ENCODE results near the gene CDH23.

Gene CDH23

GRCh38 chr10:71632200-71632820, 235.6 kb downstream of the CDH23 start:
- no peak for DNase-seq

GRCh38 chr10:71632896-71633600, 236.3 kb downstream of the CDH23 start:
- DNase-seq, result no peak

GRCh38 chr10:71633920-71634319, 237.2 kb downstream of the CDH23 start:
- DNase-seq, result no peak

DNA sequence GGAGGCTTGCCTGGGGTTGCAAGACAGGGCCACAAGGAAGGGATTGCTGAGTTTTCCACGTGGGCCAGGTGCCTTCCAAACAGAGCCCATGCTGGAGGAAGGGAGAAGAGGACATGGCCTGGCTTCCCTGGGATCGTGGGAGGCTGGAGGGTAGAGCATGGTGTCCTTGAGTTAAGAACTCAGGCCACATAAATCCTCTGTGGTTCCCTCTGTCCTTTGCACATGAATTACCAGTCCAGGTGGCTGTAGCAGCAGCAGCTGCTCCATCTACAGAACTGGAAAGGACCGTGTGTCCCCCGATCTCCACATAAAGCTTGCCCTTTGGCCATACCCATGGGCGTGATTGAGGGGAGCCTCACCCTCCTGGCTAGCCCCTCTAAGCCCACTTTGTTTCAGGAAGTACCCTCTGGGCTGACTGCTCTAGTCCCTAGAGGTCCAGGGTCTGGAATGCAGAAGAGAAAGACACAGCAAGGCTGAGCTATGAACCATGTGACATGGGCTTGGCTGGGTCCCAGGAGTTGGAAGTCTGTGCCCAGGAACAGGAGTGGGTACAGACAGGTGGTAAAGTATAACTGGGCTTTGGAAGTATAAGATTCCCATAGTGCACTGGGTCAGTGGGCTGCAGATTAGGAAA, 237.9 kb downstream of the CDH23 start:
- DNase-seq, result no peak

DNA sequence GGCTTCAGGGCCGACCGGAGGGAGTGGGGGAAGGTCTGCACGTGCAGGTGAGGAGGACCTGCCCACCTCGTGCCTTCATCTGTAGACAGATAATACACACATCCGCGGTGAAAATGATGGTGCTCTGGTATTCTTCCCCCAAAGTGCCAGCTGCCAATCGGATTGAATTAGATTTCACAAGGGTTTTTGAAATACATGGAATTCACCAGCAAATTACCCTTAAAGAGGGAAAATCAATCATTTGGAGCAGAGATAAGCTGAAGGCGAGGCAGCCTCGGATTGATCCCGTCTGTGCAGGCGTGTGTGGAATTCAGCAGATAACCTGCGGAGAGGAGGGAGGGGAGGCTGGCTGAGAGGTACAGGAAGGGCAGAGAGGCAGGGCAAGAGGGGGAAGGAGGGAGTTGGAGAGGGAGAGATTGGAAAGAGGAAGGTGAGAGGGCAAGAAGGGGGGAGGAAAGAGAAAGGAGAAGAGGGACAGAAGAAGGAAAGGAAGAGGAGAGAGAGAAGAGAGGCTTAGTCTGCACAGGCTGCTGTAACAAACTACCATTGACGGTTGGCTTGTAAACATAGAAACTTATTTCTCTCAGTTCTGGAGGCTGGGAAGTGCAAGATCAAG, 238.6 kb downstream of the CDH23 start:
- DNase-seq, result no peak

DNA sequence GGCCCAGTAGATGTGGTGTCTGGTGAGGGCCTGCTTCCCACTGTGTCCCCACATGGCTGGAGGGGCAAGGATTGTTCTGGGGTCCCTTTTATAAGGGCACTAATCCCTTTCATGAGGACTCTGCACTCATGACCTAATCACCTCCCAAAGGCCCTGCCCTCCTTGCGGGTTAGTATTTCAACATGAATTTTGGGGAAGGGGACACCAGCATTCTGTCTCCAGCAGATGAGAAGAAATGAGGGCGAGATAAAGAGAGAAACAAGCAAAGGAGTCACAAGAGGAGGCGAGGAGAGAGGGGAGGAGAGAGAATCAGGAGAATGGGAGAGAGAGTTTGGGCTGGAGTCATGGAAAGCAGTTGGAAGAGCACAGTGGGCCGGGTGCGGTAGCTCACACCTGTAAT, 239.1 kb downstream of the CDH23 start:
- DNase-seq, result no peak

GRCh38 chr10:71636588-71636987, 239.9 kb downstream of the CDH23 start:
- DNase-seq, result no peak

DNA sequence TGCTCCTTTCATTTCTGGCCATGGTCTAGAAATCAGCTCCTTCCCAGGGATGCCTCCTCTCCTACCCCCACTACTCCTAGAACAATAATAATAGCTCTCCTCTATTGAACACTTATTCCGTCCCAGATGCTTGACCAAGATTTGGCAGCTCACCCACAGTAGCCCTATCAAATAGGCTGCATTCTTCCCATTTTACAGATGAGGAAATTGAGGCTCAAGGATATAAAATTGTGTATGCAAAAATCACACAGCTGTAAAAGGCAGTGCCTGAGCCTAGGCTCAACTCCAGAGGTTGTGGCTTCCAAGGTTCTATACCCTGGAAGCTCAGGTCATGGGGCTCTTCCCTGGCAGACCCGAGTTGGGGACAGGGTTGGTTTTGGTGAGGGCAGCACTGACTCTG, 240.6 kb downstream of the CDH23 start:
- DNase-seq, result no peak

- DNase-seq, result no peak
Observed at GRCh38 chr10:71638064-71638821, 241.5 kb downstream of the CDH23 start.

DNA sequence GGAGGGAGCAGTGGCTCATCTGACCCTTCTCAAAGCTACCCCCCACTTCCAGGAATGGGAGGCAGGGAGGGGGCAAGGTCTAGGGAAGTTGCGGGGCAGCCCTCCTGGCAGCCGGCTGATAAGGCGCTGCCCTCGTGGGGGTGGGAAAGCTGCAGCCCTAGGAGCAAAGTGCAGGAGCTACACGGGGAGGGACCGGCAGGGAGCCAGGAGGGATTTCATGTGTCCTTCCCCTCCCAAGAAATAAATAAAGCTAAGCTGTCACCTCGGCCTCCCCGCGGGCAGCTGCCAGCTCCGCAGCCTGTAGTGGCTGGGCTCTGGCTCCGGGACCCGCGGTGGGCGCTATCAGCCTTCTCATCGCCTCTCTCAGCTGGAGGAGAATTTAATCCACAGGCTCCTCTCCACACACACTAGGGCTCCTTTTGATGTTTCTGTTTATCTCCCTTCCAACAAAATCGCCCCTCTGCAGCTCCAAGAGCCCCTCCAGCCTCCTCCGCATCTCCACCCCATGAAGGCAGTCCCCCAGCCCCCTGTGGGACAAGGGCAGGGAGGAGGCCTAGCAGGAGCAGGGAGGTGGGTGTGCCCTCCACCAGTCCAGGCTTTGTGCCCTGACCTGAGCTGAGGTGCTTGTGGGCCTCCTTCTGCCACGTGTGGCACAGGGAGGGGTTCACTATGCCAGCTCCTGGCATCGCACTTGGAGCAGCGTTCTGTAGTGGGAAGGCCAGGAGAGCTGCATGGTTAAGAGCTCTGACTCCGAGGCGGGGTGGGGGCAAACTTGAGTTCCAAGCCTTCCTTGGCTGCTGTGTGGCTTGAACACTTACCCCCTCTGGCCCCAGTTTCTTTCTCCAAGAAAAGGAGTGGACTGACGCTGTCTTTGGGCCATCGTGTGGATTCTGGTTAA, 242.4 kb downstream of the CDH23 start:
- DNase-seq, result no peak

GRCh38 chr10:71640607-71641006, 243.9 kb downstream of the CDH23 start:
- DNase-seq, result no peak

- no peak for DNase-seq
Observed at GRCh38 chr10:71641449-71641848, 244.7 kb downstream of the CDH23 start.

DNA sequence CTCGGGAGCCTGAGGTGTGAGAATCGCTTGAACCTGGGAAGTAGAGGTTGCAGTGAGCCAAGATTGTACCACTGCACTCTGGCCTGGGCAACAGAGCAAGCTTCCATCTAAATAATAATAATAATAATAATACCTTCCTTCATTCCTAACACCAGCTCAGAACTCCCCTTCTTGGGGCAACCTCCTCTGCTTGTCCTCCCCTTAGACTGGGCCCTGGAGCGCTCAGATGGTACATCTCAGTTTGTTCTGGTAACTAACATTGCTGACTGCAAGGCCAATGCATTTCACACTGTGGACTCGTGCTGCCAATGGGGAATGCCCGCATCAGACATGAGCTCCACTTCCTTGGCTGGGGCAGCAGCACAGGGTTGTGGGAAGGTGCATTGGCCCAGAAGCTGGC, 245.3 kb downstream of the CDH23 start:
- DNase-seq, result no peak

DNA sequence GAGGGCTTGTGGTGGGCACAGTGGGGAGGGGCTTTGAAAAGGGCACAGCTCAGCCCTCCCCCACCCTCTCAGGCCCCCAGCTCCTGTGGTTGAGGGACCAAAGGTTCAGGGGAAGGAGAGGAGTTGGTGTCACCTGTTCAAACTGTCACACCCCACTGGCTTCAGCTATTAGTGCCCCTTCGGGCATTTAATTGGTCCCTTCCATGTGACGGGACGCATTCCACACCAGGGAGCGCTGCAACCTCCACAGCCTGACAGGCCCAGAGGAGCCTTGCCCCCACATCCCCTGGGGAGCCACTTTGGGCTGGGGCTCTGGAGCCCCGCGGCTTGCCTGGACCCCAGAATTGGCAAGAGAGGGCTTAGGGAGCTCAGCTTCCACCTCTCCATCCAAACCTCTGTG, 247.2 kb downstream of the CDH23 start:
- no peak for DNase-seq

- DNase-seq, result no peak
Observed at GRCh38 chr10:71644307-71645180, 247.8 kb downstream of the CDH23 start.

- DNase-seq, result no peak
Observed at GRCh38 chr10:71645185-71645584, 248.5 kb downstream of the CDH23 start.

DNA sequence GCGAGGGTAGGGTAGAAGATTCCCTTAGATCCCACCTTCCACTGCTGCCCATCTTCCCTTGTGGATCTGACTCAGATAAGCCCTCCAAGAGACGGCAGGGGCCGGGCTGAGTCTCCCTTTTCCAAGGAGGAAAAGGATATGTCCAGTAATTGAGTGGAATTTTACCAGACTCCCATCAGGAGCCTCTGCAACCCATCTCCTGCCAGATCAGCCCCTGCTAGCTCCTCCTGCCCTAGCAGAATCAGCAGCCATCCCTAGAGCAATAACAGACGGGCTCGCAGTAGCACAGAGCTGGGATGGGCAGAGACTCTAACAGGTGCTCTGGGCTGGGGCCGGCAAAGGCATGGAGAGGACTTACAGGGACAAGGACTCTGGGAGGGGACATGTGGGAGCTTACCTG, 249.3 kb downstream of the CDH23 start:
- DNase-seq, result no peak

- DNase-seq, result no peak
Observed at GRCh38 chr10:71646592-71647292, 250.0 kb downstream of the CDH23 start.

DNA sequence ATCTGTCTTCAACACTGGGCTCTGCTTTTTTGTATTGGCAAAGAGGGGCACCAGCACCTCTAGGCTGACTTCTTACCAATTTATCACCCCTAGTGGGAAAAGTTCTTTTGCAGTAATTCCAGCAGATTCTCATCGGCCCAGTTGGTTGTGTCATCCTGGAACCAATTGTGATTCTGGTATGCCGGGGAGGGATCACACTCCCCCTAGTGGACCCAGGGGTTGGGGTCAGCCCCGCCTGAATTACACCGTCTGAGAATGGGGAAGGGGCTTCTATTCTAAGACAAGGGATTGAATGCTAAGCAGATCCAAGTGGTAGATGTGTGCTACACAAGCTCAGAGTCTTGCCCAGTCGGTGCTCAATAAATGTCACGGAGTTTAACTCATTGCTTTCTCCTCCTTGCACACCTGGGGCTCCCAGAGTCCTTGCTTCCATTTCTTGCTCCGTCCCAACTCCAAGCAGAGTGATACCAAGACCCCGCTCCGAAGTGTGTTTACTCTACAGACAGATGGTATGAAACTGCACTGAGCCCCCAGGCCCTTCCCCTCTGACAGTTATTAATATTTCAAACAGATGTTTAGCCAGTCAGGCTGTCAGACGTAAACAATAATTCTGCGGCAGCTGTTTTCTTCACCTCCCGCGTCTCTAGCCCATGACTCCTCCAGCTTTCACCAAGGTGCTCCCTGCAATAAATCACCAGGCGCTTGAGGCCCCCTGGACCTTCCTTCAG, 251.0 kb downstream of the CDH23 start:
- no peak for DNase-seq

Data from activated CD4-positive, alpha-beta T cell treated with anti-CD3 and anti-CD28 coated beads for 1 hour (primary cell).